OCI-LY7 (cell line): Measurements from ENCODE around the gene SH2D7. TPM values are rescaled to one million over a fixed set of nuclear protein-coding genes. Genes with fewer than 3 reads are reported as not detected.

Source experiments
- BruUV-seq: library from RNA; stranded (reverse); fragments of 400-500 nt; replicated peaks from 2 replicates; lab custom pipeline; 2021; lab: Mats Ljungman, UMichigan
- CTCF ChIA-PET: fragments of 300-600 bp; sonication (Branson Sonifier 250); formaldehyde crosslinking; loops from one replicate; lab custom pipeline; 2022; ENCODE audit warnings: antibody characterized with exemption; ENCODE audit not compliant: unreplicated experiment; lab: Charles Lee
- POLR2A ChIA-PET: fragments of 300-600 bp; sonication (Branson Sonifier 250); formaldehyde crosslinking; loops from one replicate; lab custom pipeline; 2022; ENCODE audit warnings: antibody characterized with exemption; lab: Charles Lee
- DNase-seq: peaks from one replicate; pipeline ENCODE4 v3.0.0-alpha.2; 2015; ENCODE audit warnings: low spot score
- H2AFZ ChIP-seq: fragments of 200-600 bp; sonication (generic), shearing (Covaris generic); 2 replicates; pipeline ENCODE4 v1.6.1; 2014; ENCODE audit warnings: mild to moderate bottlenecking, antibody characterized with exemption, low read length, moderate library complexity
- H3K27ac ChIP-seq: fragments of 200-600 bp; sonication (generic); 2 replicates; pipeline ENCODE4 v1.5.1; 2014; ENCODE audit warnings: mixed run types, low read depth, mild to moderate bottlenecking, moderate library complexity, low read length, inconsistent platforms; ENCODE audit not compliant: poor library complexity, severe bottlenecking
- H3K36me3 ChIP-seq: fragments of 200-600 bp; sonication (generic); 2 replicates; pipeline ENCODE4 v1.6.1; 2014; ENCODE audit warnings: mild to moderate bottlenecking, antibody characterized with exemption, low read length, moderate library complexity, mixed read lengths; ENCODE audit not compliant: insufficient read depth
- H3K4me1 ChIP-seq: fragments of 200-600 bp; sonication (generic); 2 replicates; pipeline ENCODE4 v1.5.1; 2014; ENCODE audit warnings: mild to moderate bottlenecking, low read length; ENCODE audit not compliant: insufficient read depth, poor library complexity, severe bottlenecking
- H3K4me2 ChIP-seq: fragments of 200-600 bp; sonication (generic); 2 replicates; pipeline ENCODE4 v1.6.1; 2014; ENCODE audit warnings: mild to moderate bottlenecking, low read length
- H3K4me3 ChIP-seq: fragments of 200-600 bp; sonication (generic); 2 replicates; pipeline ENCODE4 v1.5.1; 2014; ENCODE audit warnings: mild to moderate bottlenecking, low read depth, low read length; ENCODE audit not compliant: poor library complexity, severe bottlenecking
- H3K79me2 ChIP-seq: fragments of 200-600 bp; sonication (generic); 2 replicates; pipeline ENCODE4 v1.6.1; 2016; ENCODE audit warnings: low read depth, mild to moderate bottlenecking, low read length, moderate library complexity, mixed read lengths; ENCODE audit not compliant: insufficient read depth
- H3K9me2 ChIP-seq: fragments of 200-600 bp; sonication (generic); 2 replicates; pipeline ENCODE4 v1.6.1; 2016; ENCODE audit warnings: mild to moderate bottlenecking, low read length, mixed read lengths; ENCODE audit not compliant: insufficient read depth
- H3K9me3 ChIP-seq: fragments of 200-600 bp; sonication (generic); 2 replicates; pipeline ENCODE4 v1.6.1; 2014; ENCODE audit warnings: mild to moderate bottlenecking, mixed run types, low read length, mixed read lengths
- H4K20me1 ChIP-seq: fragments of 200-600 bp; sonication (generic); 2 replicates; pipeline ENCODE4 v1.6.1; 2014; ENCODE audit warnings: mild to moderate bottlenecking, antibody characterized with exemption, low read length, moderate library complexity, mixed read lengths; ENCODE audit not compliant: insufficient read depth
- CTCF ChIP-seq: fragments of 200-600 bp; sonication (generic); conservative IDR thresholded peaks from 2 replicates; pipeline ENCODE4 v1.5.1; 2014; ENCODE audit warnings: mild to moderate bottlenecking, antibody characterized with exemption, low read length, moderate library complexity, mixed read lengths
- EZH2phosphoT487 ChIP-seq: fragments of 200-600 bp; sonication (generic); IDR thresholded peaks from 2 replicates; pipeline ENCODE4 v1.6.1; 2018; ENCODE audit warnings: low read depth, borderline replicate concordance, mild to moderate bottlenecking, mixed run types, antibody characterized with exemption, low read length, moderate library complexity, mixed read lengths
- intact Hi-C: fragments of 100-400 bp; cut with micrococcal nuclease; formaldehyde crosslinking; loops from one replicate; pipeline ENCODE4 v1.10.0; 2022; ENCODE audit not compliant: unreplicated experiment
- total RNA-seq, 2 experiments: library from RNA; depleted of rRNA in 1 of 2; stranded (reverse); fragments of >200 nt in 1 of 2; shearing (Covaris generic) in 1 of 2; gene quantifications; 2 replicates each; pipeline ENCODE4 v1.2.3, GENCODE V29; 2014 to 2022

SH2D7 gene
- total RNA-seq, 2 experiments from 2014 or later: not detected

GRCh38 chr15:78093242-78094020 lies 1.1 kb downstream of the SH2D7 start:
- Histone ChIP-seq H3K27ac (no peak overlapping the region), H2AFZ (no peak overlapping the region), H3K79me2 (no peaks in the 10 kb centered on the region), H3K4me2 (no peak overlapping the region), H3K4me3 (no peak overlapping the region), H3K4me1 (peaks cover 1% of the 10 kb centered on the region), H3K9me2 (no peaks in the 10 kb centered on the region), H3K9me3 (no peaks in the 10 kb centered on the region), H4K20me1 (no peaks in the 10 kb centered on the region), H3K36me3 (no peaks in the 10 kb centered on the region)
- intact Hi-C loops: no loop called here
- no peak for TF ChIP-seq CTCF
- ChIA-PET CTCF (no interaction called here), POLR2A (interaction anchor here (0.6 kb wide), 1 partner anchor 161 kb away, joined by 6 read pairs; no protein-coding TSS in a partner anchor)
- no peak for DNase-seq
- BruUV-seq: no TSS peak

- DNase-seq: no peak
- H3K4me1 ChIP-seq: no peaks in the 10 kb centered on the region
- CTCF ChIA-PET: no interaction called here
- TF ChIP-seq EZH2phosphoT487: no peak
- no peak for TF ChIP-seq CTCF
- H2AFZ ChIP-seq: no peak overlapping the region
- H3K36me3 ChIP-seq: no peaks in the 10 kb centered on the region
- no peak overlapping the region for H3K4me3 ChIP-seq
- no peaks in the 10 kb centered on the region for H3K79me2 ChIP-seq
- POLR2A ChIA-PET: interaction anchor here (1.6 kb wide), 1 partner anchor 10 kb away, joined by 4 read pairs; no protein-coding TSS in a partner anchor
- H3K9me3 ChIP-seq: no peaks in the 10 kb centered on the region
- no peaks in the 10 kb centered on the region for H4K20me1 ChIP-seq
- BruUV-seq: no TSS peak
- intact Hi-C loops: no loop called here
- H3K4me2 ChIP-seq: no peak overlapping the region
- H3K27ac ChIP-seq: no peak overlapping the region
- no peaks in the 10 kb centered on the region for H3K9me2 ChIP-seq
Observed at GRCh38 chr15:78097667-78098066, 5.3 kb downstream of the SH2D7 start.

GRCh38 chr15:78098131-78098755 lies 5.9 kb downstream of the SH2D7 start:
- no peaks in the 10 kb centered on the region for H3K36me3 ChIP-seq
- no peak overlapping the region for H3K4me3 ChIP-seq
- H2AFZ ChIP-seq: no peak overlapping the region
- DNase-seq: no peak
- no peaks in the 10 kb centered on the region for H3K4me1 ChIP-seq
- intact Hi-C loops: no loop called here
- no peaks in the 10 kb centered on the region for H3K79me2 ChIP-seq
- no peaks in the 10 kb centered on the region for H4K20me1 ChIP-seq
- no peaks in the 10 kb centered on the region for H3K9me3 ChIP-seq
- no peak overlapping the region for H3K27ac ChIP-seq
- ChIA-PET CTCF (no interaction called here), POLR2A (no interaction called here)
- H3K4me2 ChIP-seq: no peak overlapping the region
- H3K9me2 ChIP-seq: no peaks in the 10 kb centered on the region
- TF ChIP-seq CTCF (no peak), EZH2phosphoT487 (no peak)
- no TSS peak for BruUV-seq
